NOMO-1 treated with dmso at 0.1 percent for 144 hours (cell line): ENCODE data around the gene HNRNPU.

Experiments used
- DNase-seq: peaks from one replicate; lab custom pipeline; 2025; ENCODE audit not compliant: unreplicated experiment; lab: John Stamatoyannopoulos, UW

HNRNPU gene

DNA sequence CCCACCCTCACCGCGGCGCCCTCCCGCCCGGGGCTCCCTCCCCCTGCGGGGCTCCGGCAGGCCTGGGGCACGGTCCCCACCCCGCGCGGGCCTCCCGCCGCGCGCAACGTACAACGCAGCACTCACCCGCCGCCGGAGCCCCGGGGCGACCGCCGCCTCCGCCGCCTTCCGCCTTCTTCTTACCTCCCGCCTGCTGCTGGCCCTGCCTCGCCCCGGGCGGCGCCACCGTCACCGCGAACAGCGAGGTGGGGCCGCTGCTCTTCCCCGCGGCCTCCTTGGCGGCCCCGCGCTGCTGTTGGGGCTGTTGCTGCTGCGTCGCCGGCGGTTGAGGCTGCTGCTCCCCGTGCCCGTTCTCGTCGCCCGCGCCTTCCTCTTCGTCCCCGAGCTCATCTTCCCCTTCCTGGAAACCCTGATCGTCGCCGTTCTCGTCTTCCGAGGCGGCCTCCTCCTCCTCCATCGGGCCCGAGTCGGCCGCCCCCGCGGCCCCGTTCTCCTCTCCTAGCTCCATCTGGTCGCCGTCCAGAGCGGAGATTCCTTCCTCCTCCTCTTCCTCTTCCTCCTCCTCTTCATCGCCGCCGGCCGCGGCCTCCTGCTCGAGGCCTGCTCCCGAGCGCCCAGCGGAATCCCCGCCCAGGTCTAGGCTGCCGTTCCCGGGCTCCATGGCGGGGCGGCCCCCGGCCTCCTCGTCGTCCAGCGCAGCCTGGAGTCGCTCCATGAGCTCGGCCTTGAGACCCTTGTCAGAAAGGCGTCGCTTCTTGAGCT is 671 bp downstream of the HNRNPU start:
- DNase-seq = no peak

DNA sequence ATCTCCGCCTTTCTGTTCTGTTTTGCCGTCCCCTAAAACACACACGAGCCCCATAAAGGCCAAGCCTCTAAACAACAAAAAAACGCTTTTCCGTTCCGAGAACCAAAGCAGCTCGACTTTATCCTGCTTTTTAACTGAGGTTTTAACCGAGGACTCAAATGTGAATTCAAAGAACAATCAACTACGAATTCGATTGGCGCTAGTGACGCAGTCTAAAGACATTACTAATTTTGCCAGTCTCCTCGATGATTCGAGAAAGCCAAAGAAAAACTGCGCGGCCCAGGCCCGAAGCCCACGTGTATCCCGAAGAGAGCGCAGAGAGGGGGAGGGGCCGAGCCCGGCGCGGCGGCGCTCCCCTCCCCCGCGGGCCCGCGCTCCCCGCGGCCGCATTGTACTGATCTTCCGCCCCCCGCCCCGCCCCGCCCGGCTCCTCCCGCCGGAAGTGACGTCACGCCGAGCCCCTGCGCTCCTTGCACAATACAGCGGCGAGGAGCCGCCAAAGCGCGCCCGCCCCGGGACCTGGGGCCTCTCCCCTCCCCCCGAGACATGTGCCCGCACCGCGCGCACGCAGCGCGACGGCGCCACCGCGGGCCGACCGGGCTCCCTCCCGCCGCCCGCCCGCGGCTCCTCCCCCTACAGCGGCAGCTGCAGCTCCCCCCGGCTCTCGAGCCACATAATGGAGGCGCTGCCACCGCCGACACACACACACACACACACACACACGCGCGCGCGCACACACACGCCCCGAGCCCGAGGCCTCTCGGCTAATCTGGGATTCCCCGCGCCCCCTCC is 1.4 kb downstream of the HNRNPU start:
- DNase-seq = peak; percentile 88

DNA sequence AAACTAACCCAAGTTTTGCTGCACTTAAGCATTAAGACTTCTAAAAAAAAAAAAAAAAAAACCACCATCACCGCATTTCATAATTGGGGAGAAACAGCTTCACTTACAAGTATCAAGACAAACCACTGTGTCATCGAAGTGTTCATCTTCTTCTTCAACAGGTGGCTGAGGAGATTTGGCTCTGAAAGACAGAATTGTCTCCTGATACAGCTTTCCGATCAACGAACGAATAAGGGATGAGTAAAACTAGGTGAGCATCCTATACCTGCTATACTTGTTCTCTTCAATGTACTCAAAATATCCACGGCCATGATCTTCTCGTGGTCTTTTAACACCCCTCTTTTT is 2.0 kb downstream of the HNRNPU start:
- no peak for DNase-seq

DNA sequence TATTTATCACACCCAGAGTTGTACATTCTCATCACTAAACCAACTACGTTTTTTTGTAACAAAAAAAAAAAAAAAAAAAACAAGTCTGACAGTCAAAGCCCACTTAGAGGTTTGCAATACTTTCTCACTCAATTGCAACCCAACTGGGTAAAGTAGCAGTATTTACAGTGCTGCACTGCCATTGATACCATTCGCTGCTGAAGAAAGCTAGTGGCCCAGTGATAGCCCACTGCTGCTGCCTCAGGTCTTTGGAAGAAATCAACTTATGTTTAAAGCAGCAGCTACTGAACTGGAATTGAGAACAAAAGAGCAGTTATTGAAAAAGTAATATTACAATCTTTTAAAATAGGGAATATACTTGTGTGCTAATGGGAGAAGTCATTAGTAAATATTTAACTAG is 2.7 kb downstream of the HNRNPU start:
- DNase-seq = no peak

DNA sequence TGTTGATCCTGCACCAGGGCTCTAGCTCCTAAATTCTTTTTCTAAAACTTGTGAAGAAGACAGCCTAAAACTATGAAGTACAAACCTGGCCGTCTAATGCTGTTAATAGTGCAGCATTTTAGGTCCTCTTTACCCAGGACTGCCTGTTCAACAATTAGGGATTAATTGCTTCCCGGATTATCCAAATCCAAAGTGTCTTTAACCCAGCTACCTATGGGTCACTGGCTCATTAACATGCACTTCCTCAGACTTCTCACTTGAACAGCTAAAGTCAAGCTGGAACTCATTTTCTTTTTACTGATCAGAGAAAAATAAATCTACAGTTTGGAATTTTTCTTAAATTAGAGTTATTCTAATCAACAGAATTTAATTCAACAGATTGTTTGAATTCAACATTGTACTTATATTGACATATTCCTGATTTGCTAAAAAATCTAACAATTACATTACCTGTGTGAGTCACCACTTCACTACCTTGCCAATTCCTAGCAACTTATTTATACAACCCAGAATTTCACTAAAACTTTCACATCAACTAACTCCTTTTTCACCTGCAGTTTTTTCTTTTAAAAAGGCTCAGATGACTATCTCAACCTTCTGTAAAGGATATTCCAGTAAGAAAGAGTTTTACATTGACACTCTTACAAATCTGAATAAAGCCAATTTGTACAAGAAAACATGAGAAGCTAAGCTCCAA is 3.3 kb downstream of the HNRNPU start:
- DNase-seq = no peak

DNA sequence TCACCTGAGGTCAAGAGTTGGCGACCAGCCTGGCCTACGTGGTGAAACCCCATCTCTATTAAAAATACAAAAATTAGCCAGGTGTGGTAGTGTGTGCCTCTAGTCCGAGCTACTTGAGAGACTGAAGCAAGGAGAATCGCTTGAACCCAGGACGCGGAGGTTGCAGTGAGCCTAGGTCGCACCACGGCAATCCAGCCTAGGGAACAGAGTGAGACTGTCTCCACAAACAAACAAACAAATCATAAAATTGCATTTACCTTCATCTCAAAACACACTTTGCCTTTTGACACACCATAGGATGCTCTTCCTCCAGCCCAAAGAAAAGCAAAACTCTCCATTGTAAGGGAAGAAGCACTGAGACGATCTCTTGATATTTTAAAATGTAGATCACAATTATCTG is 4.3 kb downstream of the HNRNPU start:
- no peak for DNase-seq

DNA sequence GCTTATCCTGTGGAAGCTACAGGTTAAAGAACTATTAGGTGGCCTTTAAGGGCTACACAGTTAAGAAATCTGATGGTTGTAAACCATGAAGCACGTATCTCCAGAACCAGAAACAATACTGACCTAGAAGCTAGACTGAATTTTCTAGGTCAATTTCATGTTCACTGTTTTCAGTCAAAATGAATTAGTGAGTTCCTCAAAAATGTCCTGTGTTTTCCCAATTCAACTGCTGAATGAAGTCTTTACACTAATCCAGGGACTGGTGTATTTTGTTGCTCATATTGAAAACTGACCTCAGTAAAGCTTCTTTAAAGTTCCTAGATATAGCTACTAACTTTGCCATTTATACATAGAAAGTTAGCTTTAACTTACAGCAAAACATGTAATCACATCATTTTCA is 6.0 kb downstream of the HNRNPU start:
- DNase-seq = no peak

DNA sequence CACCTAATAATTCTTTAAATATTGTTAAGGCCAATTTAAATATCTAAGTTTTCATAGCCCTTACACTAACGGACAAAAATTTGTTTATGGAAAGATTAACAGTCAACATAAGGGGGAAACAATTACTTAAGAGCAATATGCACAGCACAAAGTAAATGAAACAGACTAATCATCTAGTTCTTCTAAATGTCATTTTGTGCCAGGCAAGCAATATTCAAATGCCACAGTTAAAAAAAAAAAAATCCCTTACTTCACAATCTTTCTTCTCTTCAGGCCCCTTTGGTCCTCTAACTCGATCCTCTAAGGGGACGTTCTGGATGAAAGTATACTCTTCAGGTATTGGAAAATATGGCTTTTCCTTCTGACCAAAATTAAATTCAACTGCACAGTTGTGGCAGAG is 6.6 kb downstream of the HNRNPU start:
- no peak for DNase-seq

DNA sequence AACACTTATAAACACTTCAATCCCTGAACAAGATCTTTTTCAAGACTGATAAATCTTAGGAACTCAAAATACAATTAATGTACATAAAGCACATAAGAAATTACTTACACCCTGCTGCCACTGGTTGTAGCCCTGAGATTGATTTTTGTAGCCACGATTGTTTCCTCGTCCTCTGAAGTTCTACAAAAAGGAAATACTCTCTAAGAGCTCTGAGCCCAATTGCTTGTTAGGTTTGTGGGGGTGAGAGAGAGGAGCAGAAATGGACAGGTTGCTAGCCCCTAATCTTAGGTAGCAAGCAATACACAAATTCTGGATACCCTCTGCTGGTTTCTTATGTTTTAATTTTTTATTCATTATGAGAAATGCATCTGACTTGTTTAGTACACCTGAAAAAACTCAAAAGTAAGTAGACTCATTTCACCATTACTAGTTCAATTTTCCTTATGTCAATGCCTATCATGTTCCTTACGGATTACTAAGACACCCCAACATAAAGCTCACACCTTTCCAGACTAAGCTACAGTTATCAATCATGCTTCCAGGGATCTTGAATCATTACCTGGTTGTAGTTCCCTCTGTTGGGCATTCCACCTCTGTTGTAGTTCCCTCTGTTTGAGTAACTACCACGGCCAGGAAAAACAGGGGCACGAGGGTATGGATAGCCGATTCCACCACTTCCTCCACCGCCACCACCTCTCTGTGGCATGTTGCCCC is 9.3 kb downstream of the HNRNPU start:
- no peak for DNase-seq

DNA sequence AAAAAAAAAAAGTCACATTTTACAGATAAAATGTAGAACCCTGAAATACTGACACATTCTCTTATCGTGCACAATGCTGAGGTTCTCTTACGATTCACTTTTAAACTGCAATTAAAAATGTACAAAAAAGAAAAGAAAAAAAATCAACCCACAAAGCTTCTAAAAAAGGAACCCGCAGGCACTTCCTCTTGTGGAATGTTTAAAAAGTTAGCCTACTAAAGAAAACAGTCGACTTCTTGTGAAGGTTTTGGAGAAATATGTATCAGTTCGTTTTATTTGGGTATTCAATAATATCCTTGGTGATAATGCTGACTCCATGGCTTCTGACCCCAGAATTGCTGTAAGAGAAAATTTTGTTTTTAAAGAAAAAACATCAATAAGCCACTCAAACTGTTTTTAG is 10.2 kb downstream of the HNRNPU start:
- DNase-seq = no peak

DNA sequence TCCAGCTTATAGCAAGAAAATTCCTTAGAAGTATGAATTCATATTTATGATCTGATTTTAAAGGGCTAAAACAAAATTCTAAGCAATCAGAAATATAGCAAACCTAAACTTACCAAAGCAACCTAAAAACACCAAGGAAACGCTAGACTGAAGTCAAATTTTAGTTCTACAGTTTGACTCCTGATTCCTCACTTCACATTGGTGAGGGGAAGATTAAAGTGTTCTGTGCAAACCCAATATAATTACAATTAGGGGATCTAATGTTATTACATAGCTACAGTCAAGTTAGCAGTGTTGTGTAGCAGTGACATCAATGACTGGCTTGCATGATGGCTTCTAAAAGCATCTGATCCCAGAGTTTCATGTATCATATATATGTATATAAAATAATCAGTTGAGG is 11.6 kb downstream of the HNRNPU start:
- no peak for DNase-seq

DNA sequence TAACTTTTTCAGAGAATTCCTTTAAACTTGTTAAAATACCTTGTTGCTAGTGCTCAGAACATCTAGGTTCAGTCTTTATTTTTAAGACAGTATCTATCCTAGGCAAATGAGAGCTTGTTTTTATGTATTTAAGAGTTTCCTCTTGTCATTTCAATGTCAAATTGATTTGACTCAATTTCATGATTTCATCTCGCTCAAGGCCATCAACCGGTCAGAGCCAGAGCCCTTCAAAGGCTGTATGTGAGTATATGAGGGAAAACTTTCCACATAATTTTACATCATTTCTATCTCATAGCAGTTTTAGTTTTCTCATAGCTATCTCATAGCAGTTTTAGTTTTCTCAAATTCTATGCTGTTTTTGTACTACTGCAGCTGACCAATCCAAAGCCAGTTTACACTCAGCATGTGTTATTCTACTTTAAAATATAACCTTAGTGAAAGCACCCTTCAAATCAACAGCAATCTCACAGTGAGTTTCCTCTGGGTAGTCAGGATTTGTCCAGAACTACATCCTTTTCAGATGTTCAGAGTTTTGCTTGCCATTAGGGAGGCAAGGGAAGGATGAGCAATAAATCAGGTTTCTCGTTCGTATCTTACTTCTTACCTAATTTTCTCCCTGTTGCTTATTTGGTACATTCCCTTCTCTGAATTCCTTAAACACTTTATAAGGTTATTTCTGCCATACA is 12.7 kb downstream of the HNRNPU start:
- DNase-seq = no peak

DNA sequence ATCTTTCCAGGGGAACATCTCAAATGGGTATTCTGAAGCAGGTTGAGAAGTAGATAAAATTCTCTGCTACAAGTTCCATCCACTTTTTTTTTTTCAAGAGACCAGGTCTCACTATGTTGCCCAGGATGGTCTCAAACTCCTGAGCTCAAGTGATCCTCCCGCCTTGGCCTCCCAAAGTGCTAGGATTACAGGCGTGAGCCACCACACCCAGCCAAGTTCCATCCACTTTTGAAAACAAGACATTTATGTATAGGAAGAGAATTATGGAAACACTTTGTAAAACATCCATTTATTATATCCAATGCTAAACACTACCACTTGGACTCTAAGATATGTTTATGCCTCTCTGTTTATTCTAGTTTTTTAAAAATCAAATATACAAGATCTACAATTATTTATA is 13.4 kb downstream of the HNRNPU start:
- DNase-seq = no peak

DNA sequence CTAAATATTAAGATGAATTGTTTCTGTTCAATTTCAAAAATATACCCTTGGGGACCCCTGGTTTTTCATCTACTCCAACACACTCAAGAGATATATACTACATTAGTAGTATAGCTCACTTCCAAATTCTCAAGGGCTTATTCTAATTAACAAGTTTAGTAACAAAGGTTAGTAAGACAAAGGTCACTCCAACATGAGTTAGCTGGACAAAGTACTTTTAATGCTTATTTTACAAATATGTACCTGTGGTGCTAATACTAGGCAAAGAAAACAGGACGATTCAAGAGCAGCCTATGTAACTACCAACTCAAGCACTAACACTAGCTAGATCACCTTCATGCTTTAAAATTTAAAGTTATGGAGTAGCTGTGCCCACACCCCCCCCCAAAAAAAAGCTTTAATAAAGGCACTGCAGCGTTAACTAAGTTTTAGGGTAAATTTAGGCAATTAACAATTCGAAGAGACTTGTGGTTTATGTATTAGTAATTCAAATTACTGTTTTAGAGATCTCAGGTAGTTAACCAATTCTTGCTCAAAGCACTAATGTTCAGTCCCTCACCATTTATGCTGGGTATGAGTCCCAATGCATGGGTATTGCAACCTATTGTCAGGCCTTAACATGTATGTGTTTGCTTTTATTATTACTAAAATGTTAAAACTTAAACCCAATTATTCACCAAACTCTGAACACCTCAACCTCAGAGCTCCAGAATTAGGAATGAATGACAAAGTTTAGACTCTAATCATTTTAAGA is 14.1 kb downstream of the HNRNPU start:
- DNase-seq = no peak

DNA sequence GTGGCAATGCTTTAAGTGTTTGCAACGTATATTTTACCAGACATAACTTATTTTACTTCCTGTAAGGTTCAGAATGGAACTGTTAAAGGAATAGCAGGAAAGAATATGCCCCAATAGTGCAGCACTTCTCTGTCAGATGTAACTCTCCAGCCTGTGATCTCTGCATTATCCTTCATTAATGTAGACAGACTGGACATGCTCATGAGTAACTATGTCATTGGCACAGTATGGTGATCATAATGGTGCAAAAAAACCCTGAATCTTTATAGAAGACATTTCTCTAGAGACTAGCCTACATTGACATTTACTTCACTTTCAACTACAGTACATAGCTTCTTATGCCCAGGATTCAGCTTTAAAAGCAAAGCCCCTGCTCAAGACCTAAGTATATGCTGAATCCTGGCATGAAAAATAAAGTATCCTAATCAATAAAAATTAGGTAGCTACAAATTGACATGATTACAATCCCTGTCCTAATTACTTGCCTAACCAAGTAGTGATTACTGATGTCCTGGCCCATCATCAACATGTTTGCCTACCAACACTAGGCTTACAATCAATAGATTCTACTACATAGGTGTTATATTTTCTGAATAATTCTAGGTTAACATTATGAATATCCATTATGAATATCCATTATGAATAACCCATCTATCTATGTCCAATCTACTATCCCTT is 15.0 kb downstream of the HNRNPU start:
- DNase-seq = no peak

DNA sequence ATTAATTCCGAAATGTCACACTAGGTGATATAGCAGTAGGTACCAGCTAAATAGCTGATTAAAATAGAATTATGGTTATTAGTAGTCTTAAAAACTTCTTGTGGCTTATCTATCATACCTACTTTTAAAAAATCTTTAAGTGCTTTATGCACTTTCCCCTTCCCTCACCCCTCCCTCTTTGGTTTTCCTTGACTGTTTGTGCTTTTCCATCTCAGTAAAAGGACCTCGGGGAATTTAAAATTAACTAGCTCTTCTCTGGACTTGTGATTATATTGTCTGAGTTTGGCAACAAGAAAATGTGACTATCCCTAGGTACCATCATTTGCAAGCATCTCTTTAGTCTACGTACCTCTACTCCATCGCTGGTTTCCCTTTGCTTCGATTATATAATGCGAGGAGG is 17.7 kb downstream of the HNRNPU start:
- DNase-seq = no peak

DNA sequence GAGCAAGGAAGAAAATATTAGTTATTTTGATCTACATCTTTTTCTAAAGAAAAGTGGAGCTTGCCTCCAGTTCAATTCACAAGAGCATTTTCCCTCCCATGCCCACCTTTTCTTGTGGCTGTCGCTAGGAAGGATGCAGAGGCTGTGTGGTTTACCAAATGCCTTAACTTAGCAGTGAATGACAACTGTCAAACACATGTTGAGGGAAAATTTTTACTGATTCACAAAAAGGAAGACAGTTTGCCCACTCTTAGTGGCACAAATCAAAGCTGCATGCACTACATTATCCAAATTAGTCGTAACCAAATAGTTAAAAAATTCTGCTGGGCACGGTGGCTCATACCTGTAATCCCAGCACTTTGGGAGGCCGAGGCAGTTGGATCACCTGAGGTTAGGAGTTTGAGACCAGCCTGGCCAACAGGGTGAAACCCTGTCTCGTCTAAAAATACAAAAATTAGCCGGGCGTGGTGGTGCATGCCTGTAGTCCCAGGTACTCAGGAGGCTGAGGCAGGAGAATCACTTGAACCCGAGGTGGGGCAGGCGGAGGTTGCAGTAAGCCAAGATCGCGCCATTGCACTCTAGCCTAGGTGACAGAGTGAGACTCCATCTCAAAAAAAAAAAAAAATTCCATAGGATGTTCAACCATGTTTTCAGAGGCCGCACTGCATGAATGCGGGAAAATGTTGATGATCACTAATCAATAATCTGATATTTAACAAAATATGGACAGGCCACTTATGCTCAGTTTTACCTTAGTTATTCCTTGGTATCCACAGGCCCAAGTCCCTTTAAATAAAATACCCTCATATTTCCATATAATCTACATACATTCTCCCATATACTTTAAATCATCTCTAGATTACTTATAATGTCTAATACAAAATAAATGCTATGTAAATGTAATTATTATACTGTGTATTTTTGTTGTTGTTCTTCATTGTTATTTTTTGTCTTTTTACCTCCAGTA is 19.9 kb downstream of the HNRNPU start:
- no peak for DNase-seq

DNA sequence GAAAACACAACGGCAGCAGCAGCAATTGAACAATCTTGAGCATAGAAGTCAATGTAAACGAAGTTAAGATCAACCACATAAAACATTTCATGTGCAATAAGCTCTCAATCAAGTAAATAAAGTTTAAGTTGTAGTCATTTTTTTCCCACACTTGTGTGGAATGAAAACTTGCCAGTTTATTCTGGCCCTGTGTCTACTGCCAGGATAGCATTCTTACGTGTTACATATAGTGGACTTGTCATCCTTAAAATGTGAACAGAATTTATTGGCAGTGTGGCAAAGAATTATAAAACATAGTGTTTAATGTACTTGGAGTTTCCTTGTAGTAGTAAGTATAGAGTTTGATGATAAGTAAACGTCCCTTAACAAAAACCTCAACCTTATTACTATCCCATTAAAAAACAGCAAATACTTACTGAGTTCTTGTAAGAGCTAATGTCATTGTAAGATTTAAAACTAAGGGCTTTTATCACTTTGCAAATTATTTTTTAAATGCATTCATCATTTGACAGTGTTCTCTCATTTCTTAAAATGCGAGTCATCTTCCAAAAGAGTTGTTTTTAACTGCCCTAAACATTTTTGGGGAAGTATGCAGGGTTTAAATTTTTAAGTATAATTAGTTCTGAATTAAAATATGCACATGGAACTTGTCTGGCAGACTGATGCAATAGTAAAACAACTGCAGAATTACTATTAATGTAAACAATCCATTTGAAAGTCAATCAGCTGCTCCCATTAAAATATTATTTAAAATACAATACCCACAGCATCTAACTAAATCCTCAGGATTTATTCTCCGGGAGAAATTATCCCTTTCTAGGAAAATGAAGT is 21.0 kb downstream of the HNRNPU start:
- no peak for DNase-seq
